ENCODE results near the gene FBXO36. TPM values are rescaled to one million over a fixed set of nuclear protein-coding genes. Genes with fewer than 3 reads are reported as not detected.

Gene FBXO36
- 3.1 and 5.0 TPM in 2 replicates for total RNA-seq (2021)
- Bru-seq, nascent RNA = percentile 55 among the genes with signal in this experiment
- percentile 53 among the genes with signal in this experiment for BruChase-seq, experiment 1, labeled RNA remaining after a 2-hour chase
- BruChase-seq, experiment 2, labeled RNA remaining after a 6-hour chase = percentile 57 among the genes with signal in this experiment
- long read RNA-seq, transcript FBXO36-201 (4 exons, 2,810 nt) = major isoform, 11 of 14 reads
- long read RNA-seq, partial matches to known transcripts = 0 of 14 reads
- long read RNA-seq, other reads (novel, unspliced or antisense) = 1 of 14 reads

GRCh38 chr2:229922449-229923386 is at the start of gene FBXO36:
TSS of gene FBXO36 (plus strand) at chr2:229922503. CDS start at chr2:229922514, 11 bp downstream.
- Histone ChIP-seq H3K4me3 (ENCODE audit: low read depth, low read length, poor library complexity, severe bottlenecking) (peak within 1 kb of the TSS; percentile 88), H3K4me1 (ENCODE audit: insufficient read depth, low read length, poor library complexity, severe bottlenecking) (peaks cover 2% of the 10 kb centered on the region), H3K27ac (ENCODE audit: low read depth, low read length, poor library complexity, severe bottlenecking) (peak within 1 kb of the TSS; percentile 97), H3K9me3 (ENCODE audit: low read depth, low read length, poor library complexity, severe bottlenecking) (no peaks in the 10 kb centered on the region), H3K27me3 (replicated peaks; ENCODE audit: insufficient read depth, low read depth, low read length, poor library complexity) (no peaks in the 10 kb centered on the region), H3K36me3 (ENCODE audit: insufficient read depth, low read length, poor library complexity, severe bottlenecking) (peaks cover 13% of the 10 kb centered on the region)
- intact Hi-C loops (cut with micrococcal nuclease; ENCODE audit: unreplicated experiment) = loop anchor here (1.0 kb wide), 1 partner anchor 121 kb away; no protein-coding TSS in a partner anchor
- ChIA-PET CTCF (no interaction called here), POLR2A (ENCODE audit: low non-redundant PET) (no interaction called here)
- TF ChIP-seq EZH2 (IDR thresholded peaks at IDR 0.05; ENCODE audit: borderline replicate concordance, low read depth, low read length, poor library complexity, severe bottlenecking) (no peak), CTCF (conservative IDR thresholded peaks at IDR 0.05; ENCODE audit: low read depth, low read length) (no peak)
- BruUV-seq (replicated peaks) = no TSS peak
- DNase-seq (ENCODE audit: low spot score) = peak; percentile 77

GRCh38 chr2:229873123-229873581 is 49.2 kb upstream of the FBXO36 start:
- Histone ChIP-seq H3K4me1 (ENCODE audit: insufficient read depth, low read length, poor library complexity, severe bottlenecking) (peaks cover 16% of the 10 kb centered on the region), H3K27ac (ENCODE audit: low read depth, low read length, poor library complexity, severe bottlenecking) (no peak overlapping the region), H3K27me3 (replicated peaks; ENCODE audit: insufficient read depth, low read depth, low read length, poor library complexity) (no peaks in the 10 kb centered on the region), H3K4me3 (ENCODE audit: low read depth, low read length, poor library complexity, severe bottlenecking) (no peak overlapping the region), H3K36me3 (ENCODE audit: insufficient read depth, low read length, poor library complexity, severe bottlenecking) (peaks cover 11% of the 10 kb centered on the region), H3K9me3 (ENCODE audit: low read depth, low read length, poor library complexity, severe bottlenecking) (no peaks in the 10 kb centered on the region)
- CTCF ChIA-PET = no interaction called here
- intact Hi-C loops (cut with micrococcal nuclease; ENCODE audit: unreplicated experiment) = no loop called here
- POLR2A ChIA-PET (ENCODE audit: low non-redundant PET) = no interaction called here
- DNase-seq (ENCODE audit: low spot score) = peak; percentile 31
- no TSS peak for BruUV-seq (replicated peaks)
- TF ChIP-seq CTCF (conservative IDR thresholded peaks at IDR 0.05; ENCODE audit: low read depth, low read length) = no peak
- TF ChIP-seq EZH2 (IDR thresholded peaks at IDR 0.05; ENCODE audit: borderline replicate concordance, low read depth, low read length, poor library complexity, severe bottlenecking) = no peak

- Histone ChIP-seq H3K27me3 (replicated peaks; ENCODE audit: insufficient read depth, low read depth, low read length, poor library complexity) (no peaks in the 10 kb centered on the region), H3K27ac (ENCODE audit: low read depth, low read length, poor library complexity, severe bottlenecking) (no peak overlapping the region), H3K4me1 (ENCODE audit: insufficient read depth, low read length, poor library complexity, severe bottlenecking) (peaks cover 16% of the 10 kb centered on the region), H3K36me3 (ENCODE audit: insufficient read depth, low read length, poor library complexity, severe bottlenecking) (peaks cover 19% of the 10 kb centered on the region), H3K9me3 (ENCODE audit: low read depth, low read length, poor library complexity, severe bottlenecking) (no peaks in the 10 kb centered on the region), H3K4me3 (ENCODE audit: low read depth, low read length, poor library complexity, severe bottlenecking) (no peak overlapping the region)
- TF ChIP-seq CTCF (conservative IDR thresholded peaks at IDR 0.05; ENCODE audit: low read depth, low read length) (no peak), EZH2 (IDR thresholded peaks at IDR 0.05; ENCODE audit: borderline replicate concordance, low read depth, low read length, poor library complexity, severe bottlenecking) (no peak)
- no TSS peak for BruUV-seq (replicated peaks)
- ChIA-PET POLR2A (ENCODE audit: low non-redundant PET) (no interaction called here), CTCF (no interaction called here)
- no peak for DNase-seq (ENCODE audit: low spot score)
- intact Hi-C loops (cut with micrococcal nuclease; ENCODE audit: unreplicated experiment) = no loop called here
Measured at GRCh38 chr2:229874647-229875046, 47.7 kb upstream of the FBXO36 start.

Measured in A673 (cell line).